Subcutaneous adipose tissue (tissue), 4 donors: ENCODE results near the gene IRAK1. TPM values are rescaled to one million over a fixed set of nuclear protein-coding genes. Genes with fewer than 3 reads are reported as not detected.

Experiments used
- total RNA-seq, 4 donors: library from RNA; depleted of rRNA; stranded (reverse); fragments of >200 nt; gene quantifications; one replicate each; pipeline ENCODE4 v1.1.0, GENCODE V29; 2016
- TF ChIP-seq, protein P1 (sequence below): fragments of 450-650 bp; IDR thresholded peaks from one replicate; pipeline ENCODE4 v1.5.1; 2016; ENCODE audit warnings: low read depth, mild to moderate bottlenecking, control low read depth, antibody characterized with exemption, moderate library complexity

IRAK1 gene
- total RNA-seq, 4 donors from 2014 or later, result 42.7 to 74.4 (median 47.3) TPM

DNA sequence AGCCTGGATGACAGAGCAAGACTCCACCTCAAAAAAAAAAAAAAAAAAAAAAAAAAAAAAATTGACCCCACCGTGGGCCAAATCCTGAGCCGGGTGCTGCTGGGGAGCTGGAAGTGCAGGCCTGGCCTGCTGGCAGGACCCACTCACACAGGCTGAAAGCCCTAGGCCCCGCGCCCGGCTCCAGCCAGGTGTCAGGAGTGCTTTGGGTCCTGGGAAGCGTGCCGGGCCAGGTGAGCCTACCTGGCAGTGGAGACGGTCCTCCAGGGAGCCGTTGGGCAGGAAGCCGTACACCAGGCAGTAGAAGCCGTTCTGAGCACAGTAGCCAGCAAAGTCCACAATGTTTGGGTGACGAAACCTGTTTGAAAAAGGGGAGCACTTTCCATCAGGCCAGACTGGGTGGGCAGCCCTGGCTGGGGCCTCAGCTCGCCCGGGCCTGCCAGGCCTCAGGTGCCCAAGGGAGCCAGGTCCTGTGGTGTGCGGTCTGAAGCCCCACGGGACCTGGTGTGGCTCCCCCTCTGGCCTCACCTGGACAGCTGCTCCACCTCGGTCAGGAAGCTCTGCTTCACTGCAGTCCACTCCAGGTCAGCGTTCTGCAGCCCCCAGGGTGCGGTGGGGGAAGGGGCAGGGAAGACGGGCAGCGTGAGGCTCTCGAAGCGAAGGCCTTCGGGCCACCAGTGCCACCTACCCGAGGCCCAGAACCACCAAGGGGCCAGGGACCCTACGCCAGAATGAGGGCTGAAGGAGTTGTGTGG lies 1.8 kb downstream of the IRAK1 start:
- TF ChIP-seq, protein P1, sequence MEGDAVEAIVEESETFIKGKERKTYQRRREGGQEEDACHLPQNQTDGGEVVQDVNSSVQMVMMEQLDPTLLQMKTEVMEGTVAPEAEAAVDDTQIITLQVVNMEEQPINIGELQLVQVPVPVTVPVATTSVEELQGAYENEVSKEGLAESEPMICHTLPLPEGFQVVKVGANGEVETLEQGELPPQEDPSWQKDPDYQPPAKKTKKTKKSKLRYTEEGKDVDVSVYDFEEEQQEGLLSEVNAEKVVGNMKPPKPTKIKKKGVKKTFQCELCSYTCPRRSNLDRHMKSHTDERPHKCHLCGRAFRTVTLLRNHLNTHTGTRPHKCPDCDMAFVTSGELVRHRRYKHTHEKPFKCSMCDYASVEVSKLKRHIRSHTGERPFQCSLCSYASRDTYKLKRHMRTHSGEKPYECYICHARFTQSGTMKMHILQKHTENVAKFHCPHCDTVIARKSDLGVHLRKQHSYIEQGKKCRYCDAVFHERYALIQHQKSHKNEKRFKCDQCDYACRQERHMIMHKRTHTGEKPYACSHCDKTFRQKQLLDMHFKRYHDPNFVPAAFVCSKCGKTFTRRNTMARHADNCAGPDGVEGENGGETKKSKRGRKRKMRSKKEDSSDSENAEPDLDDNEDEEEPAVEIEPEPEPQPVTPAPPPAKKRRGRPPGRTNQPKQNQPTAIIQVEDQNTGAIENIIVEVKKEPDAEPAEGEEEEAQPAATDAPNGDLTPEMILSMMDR, result no peak

GRCh38 chrX:154016366-154017076 lies 3.2 kb downstream of the IRAK1 start:
- TF ChIP-seq, protein P1, result no peak

GRCh38 chrX:154015581-154016264 lies 4.0 kb downstream of the IRAK1 start:
- TF ChIP-seq, protein P1, result no peak

DNA sequence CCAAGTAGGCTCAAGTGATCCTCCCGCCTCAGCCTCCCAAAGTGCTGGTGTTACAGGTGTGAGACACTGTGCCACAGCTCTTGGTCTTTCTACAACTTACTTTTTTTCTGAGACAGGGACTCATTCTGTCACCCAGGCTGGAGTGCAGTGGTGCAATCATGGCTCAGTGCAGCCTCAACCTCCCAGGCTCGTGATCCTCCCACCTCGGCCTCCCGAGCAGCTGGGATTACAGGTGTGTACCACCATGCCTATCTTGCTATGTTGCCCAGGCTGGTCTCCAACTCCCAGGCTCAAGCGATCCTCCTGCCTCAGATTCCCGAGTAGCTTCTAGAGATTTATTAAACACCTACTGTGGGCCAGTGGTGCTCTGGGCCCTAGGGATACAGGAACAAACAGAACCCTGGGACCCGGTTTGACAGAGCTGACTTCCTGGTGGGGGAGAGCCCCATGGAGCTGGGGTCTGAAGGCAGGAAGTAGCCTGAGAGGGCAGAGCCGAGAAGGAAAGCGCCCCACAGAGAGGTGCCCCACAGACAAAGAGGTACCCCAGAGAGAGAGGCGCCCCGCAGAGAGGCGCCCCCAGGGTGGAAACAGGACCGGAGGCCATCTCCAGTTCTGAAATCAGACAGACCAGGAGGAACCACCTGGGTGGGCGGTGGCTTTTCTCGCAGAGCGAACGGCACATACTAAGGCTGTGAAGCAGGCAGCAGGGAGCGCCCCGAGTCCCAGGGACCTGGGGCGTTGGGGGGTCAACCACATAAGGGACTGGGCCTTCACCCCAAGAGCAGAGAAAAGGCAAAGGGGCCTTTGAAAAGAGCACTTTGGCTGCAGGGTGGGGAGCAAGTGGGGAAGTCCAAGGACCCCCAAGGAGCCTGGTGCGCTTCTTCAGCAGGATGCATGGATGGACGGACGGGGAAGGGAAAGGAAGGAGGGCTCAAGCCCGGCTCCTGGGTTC lies 5.0 kb downstream of the IRAK1 start:
- TF ChIP-seq, protein P1, result no peak

- TF ChIP-seq, protein P1, result no peak
Measured at GRCh38 chrX:154013614-154014360, 5.9 kb downstream of the IRAK1 start.

- TF ChIP-seq, protein P1, result no peak
Measured at GRCh38 chrX:154013001-154013421, 6.7 kb downstream of the IRAK1 start.
